DMS79 treated with DMSO at 0.1 percent for 48 hours (cell line): Measurements from ENCODE around the gene NBAS.

ENCODE experiments used
- DNase-seq: peaks from one replicate; lab custom pipeline; 2025; lab: John Stamatoyannopoulos, UW

Gene NBAS

GRCh38 chr2:15591373-15591691 is 30.2 kb upstream of the NBAS start:
- DNase-seq: no peak

- DNase-seq: peak; percentile 49
These were observed 27.3 kb upstream of the NBAS start for GRCh38 chr2:15588329-15588919.

GRCh38 chr2:15584767-15585469 is 23.8 kb upstream of the NBAS start:
- DNase-seq: no peak

GRCh38 chr2:15584316-15584715 is 23.2 kb upstream of the NBAS start:
- no peak for DNase-seq

- DNase-seq: no peak
These were observed 22.7 kb upstream of the NBAS start for GRCh38 chr2:15583826-15584225.

GRCh38 chr2:15582710-15583357 is 21.7 kb upstream of the NBAS start:
- DNase-seq: no peak

- DNase-seq: no peak
These were observed 19.3 kb upstream of the NBAS start for GRCh38 chr2:15580451-15580850.

- no peak for DNase-seq
These were observed 18.5 kb upstream of the NBAS start for GRCh38 chr2:15579641-15580040.

- peak; percentile 74 for DNase-seq
These were observed 16.1 kb upstream of the NBAS start for GRCh38 chr2:15577071-15577735.

GRCh38 chr2:15571729-15572128 is 10.6 kb upstream of the NBAS start:
- no peak for DNase-seq

GRCh38 chr2:15570104-15570503 is 9.0 kb upstream of the NBAS start:
- no peak for DNase-seq

GRCh38 chr2:15568874-15569273 is 7.7 kb upstream of the NBAS start:
- no peak for DNase-seq

- DNase-seq: no peak
These were observed 5.8 kb upstream of the NBAS start for GRCh38 chr2:15566912-15567311.

GRCh38 chr2:15565994-15566671 is 5.0 kb upstream of the NBAS start:
- DNase-seq: no peak

GRCh38 chr2:15565392-15565791 is 4.3 kb upstream of the NBAS start:
- DNase-seq: no peak

- DNase-seq: no peak
These were observed 2.3 kb upstream of the NBAS start for GRCh38 chr2:15563227-15564100.

GRCh38 chr2:15562354-15563031 is 1.4 kb upstream of the NBAS start:
- DNase-seq: no peak

- peak; percentile 94 for DNase-seq
These were observed 625 bp upstream of the NBAS start for GRCh38 chr2:15561574-15562344.

- DNase-seq: peak; percentile 45
These were observed 770 bp downstream of the NBAS start for GRCh38 chr2:15560140-15560987.
